Stomach (tissue), 9 donors: ENCODE data around the gene PAX1. TPM values are rescaled to one million over a fixed set of nuclear protein-coding genes. Genes with fewer than 3 reads are reported as not detected.

Source experiments
- DNase-seq, 2 donors: peaks; one replicate each; pipeline versions ENCODE4 v3.0.0 to v3.0.0-alpha.2; 2013 to 2019
- H3K27ac ChIP-seq, 5 donors: fragments of 200-600 bp in 4 of 5; sonication (generic) in 4 of 5; one replicate each; pipeline ENCODE4 v1.5.1; 2013 to 2019; ENCODE audit warnings: mild to moderate bottlenecking in 1 of 5, moderate library complexity in 1 of 5
- H3K27me3 ChIP-seq, 3 donors: fragments of 200-600 bp; sonication (generic); one replicate each; pipeline ENCODE4 v1.5.1; 2017 to 2019; ENCODE audit warnings: mixed run types in 1 of 3
- H3K36me3 ChIP-seq, 4 donors: fragments of 200-600 bp; sonication (generic); 1 replicate in 3 of 4; 2 replicates in 1 of 4; pipeline ENCODE4 v1.5.1; 2016 to 2019
- H3K4me1 ChIP-seq, 4 donors: fragments of 200-600 bp; sonication (generic); one replicate each; pipeline ENCODE4 v1.5.1; 2016 to 2019
- H3K4me3 ChIP-seq, 4 donors: fragments of 200-600 bp; sonication (generic) in 3 of 4; one replicate each; pipeline ENCODE4 v1.5.1; 2016 to 2019; ENCODE audit warnings: mild to moderate bottlenecking in 1 of 4
- H3K9me3 ChIP-seq, 4 donors: fragments of 200-600 bp; sonication (generic); one replicate each; pipeline ENCODE4 v1.5.1; 2016 to 2019
- EP300 ChIP-seq: sonication (generic); formaldehyde crosslinking; IDR thresholded peaks from one replicate; pipeline ENCODE4 v1.6.1; 2017; ENCODE audit warnings: antibody characterized with exemption
- POLR2A ChIP-seq, 4 donors: fragments of 450-650 bp; IDR thresholded peaks; one replicate each; pipeline ENCODE4 v1.6.1; 2016; ENCODE audit warnings: antibody characterized with exemption in 4 of 4, control low read depth in 2 of 4, mild to moderate bottlenecking in 1 of 4, moderate library complexity in 1 of 4
- POLR2AphosphoS5 ChIP-seq, 3 donors: sonication (generic); formaldehyde crosslinking; IDR thresholded peaks; one replicate each; pipeline ENCODE4 v1.6.1; 2016; ENCODE audit warnings: antibody characterized with exemption in 3 of 3
- WGBS, 5 donors: extraction: QIAGEN DNeasy Blood & Tissue Kit in 3 of 5; methylation state at CpG; one replicate each; pipeline versions ENCODE4 v1.1.5 to v1.1.7; 2013 to 2018; 5-methylcytosine and 5-hydroxymethylcytosine counted together
- intact Hi-C: fragments of 100-400 bp; cut with DNase I; formaldehyde crosslinking; loops from one replicate; pipeline ENCODE4 v1.15.1; 2023; ENCODE audit warnings: low total_unique reads
- polyA plus RNA-seq, 3 donors: library from polyadenylated mRNA; stranded (reverse); fragments of 200-250 nt; gene quantifications; one replicate each; pipeline ENCODE4 v1.2.3, GENCODE V29; 2013
- total RNA-seq, 5 donors: library from RNA; depleted of rRNA; stranded (reverse); fragments of >200 nt; gene quantifications; one replicate each; pipeline versions ENCODE4 v1.1.0 to v1.2.3, GENCODE V29; 2014 to 2016
- TF ChIP-seq, protein P1 (sequence below), 7 experiments: fragments of 450-650 bp in 4 of 7; fragments of 200-600 bp in 3 of 7; sonication (generic) in 3 of 7; IDR thresholded peaks; one replicate each; pipeline ENCODE4 v1.5.1; 2016 to 2019; ENCODE audit warnings: antibody characterized with exemption in 7 of 7, control low read depth in 2 of 7, mild to moderate bottlenecking in 1 of 7
- donor health status: healthy with polysubstance abuse.
- donor health status: Bipolar disorder and iron deficiency.
- donor health status: healthy.

Gene PAX1
- total and polyA plus RNA-seq, 8 donors, result not detected

DNA sequence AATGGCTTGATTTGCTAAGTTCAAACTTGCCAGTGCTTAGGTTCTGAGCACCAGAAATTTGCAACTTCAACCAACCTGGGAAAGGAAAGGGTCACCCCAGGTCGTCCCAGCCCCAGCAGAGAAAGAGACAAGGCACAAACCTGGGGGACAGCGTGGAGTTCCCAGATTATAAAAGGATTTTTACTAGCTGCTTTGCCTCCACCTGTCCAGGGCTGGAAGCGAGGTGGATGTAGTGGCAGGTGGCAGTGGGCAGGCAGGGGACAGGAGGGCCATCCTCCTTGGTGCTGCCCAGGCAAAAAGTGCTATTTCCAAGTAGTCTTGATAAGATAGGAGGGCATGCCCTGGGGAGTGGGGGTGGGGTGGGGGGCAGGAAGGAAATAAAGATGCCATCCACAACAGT is 4.9 kb downstream of the PAX1 start:
- H3K9me3 ChIP-seq, result no peaks in the 10 kb centered on the region
- H3K27ac ChIP-seq, result no peak overlapping the region
- no peak for TF ChIP-seq POLR2A (IDR thresholded peaks at IDR 0.05)
- no peak for TF ChIP-seq POLR2AphosphoS5 (IDR thresholded peaks at IDR 0.05)
- TF ChIP-seq EP300, result no peak
- TF ChIP-seq, protein P1, sequence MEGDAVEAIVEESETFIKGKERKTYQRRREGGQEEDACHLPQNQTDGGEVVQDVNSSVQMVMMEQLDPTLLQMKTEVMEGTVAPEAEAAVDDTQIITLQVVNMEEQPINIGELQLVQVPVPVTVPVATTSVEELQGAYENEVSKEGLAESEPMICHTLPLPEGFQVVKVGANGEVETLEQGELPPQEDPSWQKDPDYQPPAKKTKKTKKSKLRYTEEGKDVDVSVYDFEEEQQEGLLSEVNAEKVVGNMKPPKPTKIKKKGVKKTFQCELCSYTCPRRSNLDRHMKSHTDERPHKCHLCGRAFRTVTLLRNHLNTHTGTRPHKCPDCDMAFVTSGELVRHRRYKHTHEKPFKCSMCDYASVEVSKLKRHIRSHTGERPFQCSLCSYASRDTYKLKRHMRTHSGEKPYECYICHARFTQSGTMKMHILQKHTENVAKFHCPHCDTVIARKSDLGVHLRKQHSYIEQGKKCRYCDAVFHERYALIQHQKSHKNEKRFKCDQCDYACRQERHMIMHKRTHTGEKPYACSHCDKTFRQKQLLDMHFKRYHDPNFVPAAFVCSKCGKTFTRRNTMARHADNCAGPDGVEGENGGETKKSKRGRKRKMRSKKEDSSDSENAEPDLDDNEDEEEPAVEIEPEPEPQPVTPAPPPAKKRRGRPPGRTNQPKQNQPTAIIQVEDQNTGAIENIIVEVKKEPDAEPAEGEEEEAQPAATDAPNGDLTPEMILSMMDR (IDR thresholded peaks at IDR 0.05), result no peak
- no peak overlapping the region for H3K4me3 ChIP-seq
- DNase-seq, result no peak
- no peaks in the 10 kb centered on the region for H3K36me3 ChIP-seq
- peaks cover 0 to 34% (median 10%) of the 10 kb centered on the region in 4 donors for H3K4me1 ChIP-seq
- intact Hi-C loops, result no loop called here
- 2 to 11% (median 9%) methylated on average over 3 of the region's 3 CpGs for WGBS, 5 donors
- H3K27me3 ChIP-seq, result peaks cover 34 to 100% (median 92%) of the 10 kb centered on the region in 3 donors

DNA sequence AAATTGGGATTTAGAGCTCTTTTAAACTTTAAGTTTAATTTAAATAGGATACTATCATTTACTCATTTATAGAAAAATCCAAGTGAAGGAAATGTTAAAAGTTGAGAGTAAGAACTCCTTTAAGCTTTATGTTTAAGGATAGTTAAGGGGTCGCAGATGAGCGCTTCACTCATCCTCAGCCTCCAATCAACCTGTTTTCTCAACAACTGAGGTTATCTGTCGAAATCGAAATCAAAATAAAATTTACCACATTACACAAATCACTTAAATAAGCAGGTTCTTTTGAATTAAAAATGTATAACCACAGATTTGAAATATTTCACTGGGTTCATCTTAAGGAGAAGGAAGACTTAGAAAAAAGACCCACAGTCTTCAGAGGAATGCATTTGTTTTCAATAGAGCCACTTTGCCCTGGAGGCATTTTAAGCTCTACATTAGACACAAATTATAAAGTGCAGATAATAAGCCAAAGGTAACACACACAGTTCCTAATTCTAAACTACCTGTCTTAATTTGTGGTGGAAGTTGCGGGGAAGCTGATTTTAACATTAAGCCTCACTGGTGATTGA is 5.5 kb downstream of the PAX1 start:
- intact Hi-C loops, result no loop called here
- H3K4me3 ChIP-seq, result no peak overlapping the region

GRCh38 chr20:21712443-21713059 is 7.1 kb downstream of the PAX1 start:
- H3K27me3 ChIP-seq, result peaks cover 17 to 99% (median 89%) of the 10 kb centered on the region in 3 donors
- intact Hi-C loops, result no loop called here

More for the DNA sequence above, 5.5 kb downstream of the PAX1 start:
- peaks cover 0 to 30% (median 7%) of the 10 kb centered on the region in 4 donors for H3K4me1 ChIP-seq
- H3K27ac ChIP-seq, result no peak overlapping the region
- TF ChIP-seq EP300 (no peak), POLR2AphosphoS5 (IDR thresholded peaks at IDR 0.05) (no peak), POLR2A (IDR thresholded peaks at IDR 0.05) (no peak)
- TF ChIP-seq, protein P1 (IDR thresholded peaks at IDR 0.05), result no peak
- H3K9me3 ChIP-seq, result no peaks in the 10 kb centered on the region
- no peak for DNase-seq
- H3K36me3 ChIP-seq, result no peaks in the 10 kb centered on the region
- H3K27me3 ChIP-seq, result peaks cover 28 to 100% (median 92%) of the 10 kb centered on the region in 3 donors
- 25 to 31% (median 29%) methylated on average over 5 of the region's 5 CpGs for WGBS, 5 donors

GRCh38 chr20:21713470-21713869 is 8.0 kb downstream of the PAX1 start:
- 6 to 12% (median 8%) methylated on average over 15 of the region's 15 CpGs for WGBS, 5 donors
- TF ChIP-seq, protein P1 (IDR thresholded peaks at IDR 0.05), result no peak
- no peak for TF ChIP-seq POLR2A (IDR thresholded peaks at IDR 0.05)
- no peak for TF ChIP-seq POLR2AphosphoS5 (IDR thresholded peaks at IDR 0.05)
- TF ChIP-seq EP300, result no peak
- Histone ChIP-seq H3K4me3 (no peak overlapping the region), H3K4me1 (peaks cover 0 to 14% (median 3%) of the 10 kb centered on the region in 4 donors), H3K27ac (no peak overlapping the region), H3K9me3 (no peaks in the 10 kb centered on the region), H3K27me3 (peaks cover 8 to 98% (median 80%) of the 10 kb centered on the region in 3 donors), H3K36me3 (no peaks in the 10 kb centered on the region)
- no peak for DNase-seq
- intact Hi-C loops, result no loop called here

More at GRCh38 chr20:21712443-21713059, 7.1 kb downstream of the PAX1 start:
- Histone ChIP-seq H3K9me3 (no peaks in the 10 kb centered on the region), H3K4me1 (peaks cover 0 to 20% (median 3%) of the 10 kb centered on the region in 4 donors), H3K4me3 (no peak overlapping the region), H3K27ac (no peak overlapping the region), H3K36me3 (no peaks in the 10 kb centered on the region)
- WGBS, 5 donors, result 5 to 11% (median 6%) methylated on average over 17 of the region's 17 CpGs
- TF ChIP-seq POLR2AphosphoS5 (IDR thresholded peaks at IDR 0.05), result no peak
- no peak for TF ChIP-seq EP300
- TF ChIP-seq, protein P1 (IDR thresholded peaks at IDR 0.05), result no peak
- no peak for TF ChIP-seq POLR2A (IDR thresholded peaks at IDR 0.05)
- DNase-seq, result no peak
